K562 (cell line): ENCODE data around the gene IPO5. TPM values are rescaled to one million over a fixed set of nuclear protein-coding genes. Genes with fewer than 3 reads are reported as not detected.

Experiments used
- ATAC-seq: fragments of 200-7000 bp; cut with Tn5 transposase; 3 replicates; pipeline ENCODE4 v1.9.1; 2020; ENCODE audit warnings: moderate library complexity
- BruUV-seq: library from RNA; stranded (reverse); fragments of 400-500 nt; replicated peaks from 2 replicates; lab custom pipeline; 2021; lab: Mats Ljungman, UMichigan
- CTCF ChIA-PET: fragments of 300-600 bp; formaldehyde crosslinking; extraction: SDS; loops from one replicate; lab custom pipeline; 2021; ENCODE audit warnings: low intra/inter-chr PET ratio; lab: Yijun Ruan, JAX
- POLR2A ChIA-PET: fragments of 300-600, 350-650 bp; sonication (Branson Sonifier 250); formaldehyde crosslinking; extraction: SDS; loops from one replicate; lab custom pipeline; 2021; ENCODE audit warnings: antibody characterized with exemption, inconsistent platforms; lab: Yijun Ruan, JAX
- DNase-seq, 4 experiments: peaks; one replicate each; pipeline versions ENCODE4 v3.0.0 to v3.0.0-alpha.2; 2011 to 2018; ENCODE audit warnings: low spot score in 3 of 4, mixed read lengths in 3 of 4; ENCODE audit errors: extremely low read depth in 1 of 4
- FAIRE-seq: peaks from 2 replicates; lab custom pipeline; 2011; peaks lifted over from hg19 to GRCh38; lab: Jason Lieb, UNC
- H2AFZ ChIP-seq: 2 replicates; pipeline ENCODE4 v1.6.0; 2011; ENCODE audit warnings: low read depth, low read length, control low read depth, inconsistent platforms
- H3K27ac ChIP-seq: fragments of 200-600 bp; 3 replicates; pipeline ENCODE4 v1.8.0; 2011; ENCODE audit warnings: low read depth, mild to moderate bottlenecking, control low read depth, inconsistent platforms, low read length, moderate library complexity, mixed read lengths; ENCODE audit errors: extremely low read depth
- H3K27me3 ChIP-seq, 2 experiments: fragments of 300-600 bp in 1 of 2; 2 replicates in 1 of 2; 3 replicates in 1 of 2; pipeline versions ENCODE4 v1.6.0 to v1.8.0; 2011; ENCODE audit warnings: inconsistent platforms in 2 of 2, low read length in 2 of 2, mild to moderate bottlenecking in 1 of 2, mixed read lengths in 1 of 2, moderate library complexity in 1 of 2; ENCODE audit not compliant: control insufficient read depth in 2 of 2, insufficient read depth in 2 of 2
- H3K36me3 ChIP-seq: fragments of 300-600 bp; 3 replicates; pipeline ENCODE4 v1.8.0; 2011; ENCODE audit warnings: mild to moderate bottlenecking, low read length, inconsistent platforms; ENCODE audit not compliant: control insufficient read depth, insufficient read depth
- H3K4me1 ChIP-seq, 2 experiments: fragments of 200-600 bp in 1 of 2; replicated peaks in 1 of 2; 2 replicates in 1 of 2; 3 replicates in 1 of 2; pipeline versions ENCODE4 v1.5.1 to v1.8.0; 2011; ENCODE audit warnings: inconsistent platforms in 2 of 2, low read length in 2 of 2, mild to moderate bottlenecking in 1 of 2, mixed read lengths in 1 of 2, moderate library complexity in 1 of 2; ENCODE audit not compliant: control insufficient read depth in 2 of 2, insufficient read depth in 2 of 2
- H3K4me2 ChIP-seq: 2 replicates; pipeline ENCODE4 v1.6.1; 2011; ENCODE audit warnings: low read length, control low read depth, inconsistent platforms, mixed read lengths; ENCODE audit not compliant: insufficient read depth
- H3K4me3 ChIP-seq: fragments of 200-600 bp; sonication (generic), shearing (Covaris generic); 2 replicates; pipeline ENCODE4 v1.5.1; 2016; ENCODE audit warnings: control low read depth, inconsistent platforms
- H3K79me2 ChIP-seq: fragments of 200-600 bp; 3 replicates; pipeline ENCODE4 v1.8.0; 2011; ENCODE audit warnings: low read length, inconsistent platforms; ENCODE audit not compliant: control insufficient read depth, insufficient read depth
- H3K9ac ChIP-seq, 2 experiments: 2 replicates each; pipeline versions ENCODE4 v1.6.0 to v1.6.1; 2011; ENCODE audit warnings: low read depth in 2 of 2, low read length in 2 of 2, control low read depth in 1 of 2, inconsistent platforms in 1 of 2, mild to moderate bottlenecking in 1 of 2, mixed read lengths in 1 of 2; ENCODE audit not compliant: insufficient read depth in 1 of 2
- H3K9me1 ChIP-seq: one replicate; pipeline ENCODE4 v1.6.0; 2011; ENCODE audit warnings: inconsistent platforms, mild to moderate bottlenecking, low read length, moderate library complexity; ENCODE audit not compliant: control insufficient read depth, insufficient read depth
- H3K9me3 ChIP-seq: replicated peaks from 2 replicates; pipeline ENCODE4 v1.5.1; 2011; ENCODE audit warnings: low read depth, low read length, inconsistent platforms; ENCODE audit not compliant: control insufficient read depth, insufficient read depth
- H4K20me1 ChIP-seq: replicated peaks from 2 replicates; pipeline ENCODE4 v1.6.1; 2011; ENCODE audit warnings: low read length, inconsistent platforms, mixed read lengths; ENCODE audit not compliant: control insufficient read depth, insufficient read depth
- NFRKB ChIP-seq: fragments of 450-650 bp; IDR thresholded peaks from 2 replicates; pipeline ENCODE4 v1.6.1; 2016; ENCODE audit warnings: low read depth
- PKNOX1 ChIP-seq: fragments of 450-650 bp; IDR thresholded peaks from 2 replicates; pipeline ENCODE4 v1.6.1; 2016
- SFPQ ChIP-seq: fragments of 200-400 bp; formaldehyde crosslinking; IDR thresholded peaks from 2 replicates; pipeline ENCODE4 v1.6.1; 2017; ENCODE audit warnings: mild to moderate bottlenecking, low read depth, low read length, moderate library complexity
- SMARCC2 ChIP-seq: fragments of 450-650 bp; IDR thresholded peaks from 2 replicates; pipeline ENCODE4 v1.6.1; 2017; ENCODE audit warnings: antibody characterized with exemption, moderate library complexity, mild to moderate bottlenecking, low read depth
- ZBED1 ChIP-seq: IDR thresholded peaks from 2 replicates; pipeline ENCODE4 v1.6.1; 2014
- ZNF23 ChIP-seq: fragments of 250-450 bp; sonication (Bioruptor Pico); IDR thresholded peaks from 2 replicates; pipeline ENCODE4 v1.4.0; 2020; ENCODE audit warnings: mild to moderate bottlenecking
- ZNF24 ChIP-seq: fragments of 450-650 bp; IDR thresholded peaks from 2 replicates; pipeline ENCODE4 v1.6.1; 2016
- WGBS: fragments of 100-300 bp; shearing (Covaris generic); methylation state at CpG from one replicate; pipeline ENCODE4 v1.1.6; 2016; ENCODE audit warnings: low coverage, mixed read lengths; ENCODE audit not compliant: insufficient coverage; ENCODE audit errors: missing lambda C conversion rate; 5-methylcytosine and 5-hydroxymethylcytosine counted together
- in situ Hi-C: fragments of 300-500 bp; cut with MboI; formaldehyde crosslinking; loops from 4 replicates; pipeline ENCODE4 v1.15.0; 2018; ENCODE audit warnings: inconsistent platforms, mixed read lengths
- intact Hi-C: fragments of 100-400 bp; cut with micrococcal nuclease; formaldehyde crosslinking; loops from 2 replicates; pipeline ENCODE4 v1.14.2; 2022
- polyA plus RNA-seq, 8 experiments: library from polyadenylated mRNA; depleted of rRNA in 4 of 8; stranded (reverse) in 5 of 8; unstranded in 3 of 8; fragments of >200 nt; fragmentation: Nextera tagmentation in 2 of 8; fragmentation: Illumina TruSeq in 1 of 8; extraction: Ambion mirVana in 2 of 8; extraction: Trizol in 1 of 8; gene quantifications; 2 replicates each; pipeline versions ENCODE4 v1.2.1 to v1.2.3, GENCODE V29; 2011 to 2014; ENCODE audit warnings: inconsistent platforms in 1 of 8, missing spikeins in 1 of 8
- total RNA-seq, 7 experiments: library from RNA; depleted of rRNA in 6 of 7; stranded (reverse); fragments of >200 nt in 6 of 7; fragmentation: Illumina TruSeq in 2 of 7; extraction: Trizol in 2 of 7; gene quantifications; 2 replicates each; pipeline versions ENCODE4 v1.2.1 to v1.2.3, GENCODE V29; 2011 to 2021; ENCODE audit warnings: low replicate concordance in 1 of 7
- TF ChIP-seq, protein P1 (sequence below): sonication (generic); formaldehyde crosslinking; IDR thresholded peaks from 2 replicates; pipeline ENCODE4 v1.8.0; 2022; ENCODE audit warnings: missing genetic modification reagents, mild to moderate bottlenecking, borderline replicate concordance

Gene IPO5
- total and polyA plus RNA-seq, 9 of the 15 experiments (the other 6 are each of a cell fraction or from before 2014, with no cell fraction given) = 45.8 to 206 (median 134) TPM

GRCh38 chr13:97935071-97935470 lies 18.4 kb upstream of the IPO5 start:
- ATAC-seq (no peak), DNase-seq (no peak), FAIRE-seq (no peak)
- Histone ChIP-seq H3K4me3 (no peak overlapping the region), H3K27ac (no peak overlapping the region), H4K20me1 (no peaks in the 10 kb centered on the region), H3K9me3 (no peaks in the 10 kb centered on the region), H3K9ac (no peak overlapping the region), H3K9me1 (no peaks in the 10 kb centered on the region), H3K36me3 (no peaks in the 10 kb centered on the region), H3K4me1 (no peaks in the 10 kb centered on the region), H3K79me2 (no peaks in the 10 kb centered on the region), H3K27me3 (no peaks in the 10 kb centered on the region; a peak in 1 of 5 replicates)
- no TSS peak for BruUV-seq
- WGBS = 7% methylated on average over 2 of the region's 2 CpGs
- intact Hi-C loops (no loop called here), in situ Hi-C loops (no loop called here)
- CTCF ChIA-PET = interaction anchor here (0.6 kb wide), 1 partner anchor 86 kb away, joined by 3 read pairs; no protein-coding TSS in a partner anchor
- POLR2A ChIA-PET = no interaction called here
- TF ChIP-seq, protein P1, sequence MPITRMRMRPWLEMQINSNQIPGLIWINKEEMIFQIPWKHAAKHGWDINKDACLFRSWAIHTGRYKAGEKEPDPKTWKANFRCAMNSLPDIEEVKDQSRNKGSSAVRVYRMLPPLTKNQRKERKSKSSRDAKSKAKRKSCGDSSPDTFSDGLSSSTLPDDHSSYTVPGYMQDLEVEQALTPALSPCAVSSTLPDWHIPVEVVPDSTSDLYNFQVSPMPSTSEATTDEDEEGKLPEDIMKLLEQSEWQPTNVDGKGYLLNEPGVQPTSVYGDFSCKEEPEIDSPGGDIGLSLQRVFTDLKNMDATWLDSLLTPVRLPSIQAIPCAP = no peak
- TF ChIP-seq PKNOX1 (no peak), ZNF24 (no peak), ZNF23 (CRISPR knock-in tag) (no peak), SFPQ (no peak), ZBED1 (no peak), SMARCC2 (no peak), NFRKB (no peak)
- TF ChIP-seq, all 486 proteins: peak for 0
- Histone ChIP-seq H2AFZ (no peak overlapping the region), H3K4me2 (no peak overlapping the region)
